ENCODE measurements around the gene RNF126.
"Not testable (repeated sequence)": the region's sequence is repeated elsewhere in the genome, so short reads cannot be mapped to it uniquely, and the experiment has no call there.

Gene RNF126

DNA sequence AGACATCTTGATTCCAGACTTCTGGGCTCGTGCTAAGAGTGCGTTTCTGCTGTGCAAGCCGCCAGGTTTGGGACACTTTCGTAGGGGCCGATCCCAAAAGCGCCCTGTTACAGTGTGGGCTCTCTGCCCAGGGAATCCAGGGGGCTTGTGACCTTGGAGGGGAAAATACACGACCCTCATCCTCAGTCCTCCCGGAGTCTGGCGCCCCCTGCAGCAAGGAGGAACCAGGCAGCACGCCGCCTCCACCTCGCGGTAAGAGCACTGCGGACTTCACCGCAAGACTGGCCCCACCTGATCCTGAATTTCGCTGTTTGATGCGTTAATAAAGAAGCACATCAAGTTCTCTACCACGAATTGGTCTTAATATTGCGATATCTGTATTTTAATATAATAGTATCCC is 34.8 kb downstream of the RNF126 start:
- DNase-seq (ENCODE audit: low read depth in 3 of 3), result no peak

DNA sequence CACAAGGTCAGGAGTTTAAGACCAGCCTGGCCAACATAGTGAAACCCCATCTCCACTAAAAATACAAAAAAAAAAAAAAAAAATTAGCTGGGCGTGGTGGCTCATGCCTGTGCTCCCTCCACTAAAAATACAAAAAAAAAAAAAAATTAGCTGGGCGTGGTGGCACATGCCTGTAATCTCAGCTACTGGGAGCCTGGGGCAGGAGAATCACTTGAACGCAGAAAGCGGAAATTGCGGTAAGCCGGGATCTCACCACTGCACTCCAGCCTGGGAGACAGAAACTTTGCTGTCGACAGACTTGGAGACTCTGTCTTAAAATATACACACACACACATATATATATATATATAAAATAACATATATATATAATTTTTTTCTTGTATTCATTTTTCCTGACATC is 36.4 kb downstream of the RNF126 start:
- not testable (repeated sequence) for DNase-seq (ENCODE audit: low read depth in 3 of 3)

DNA sequence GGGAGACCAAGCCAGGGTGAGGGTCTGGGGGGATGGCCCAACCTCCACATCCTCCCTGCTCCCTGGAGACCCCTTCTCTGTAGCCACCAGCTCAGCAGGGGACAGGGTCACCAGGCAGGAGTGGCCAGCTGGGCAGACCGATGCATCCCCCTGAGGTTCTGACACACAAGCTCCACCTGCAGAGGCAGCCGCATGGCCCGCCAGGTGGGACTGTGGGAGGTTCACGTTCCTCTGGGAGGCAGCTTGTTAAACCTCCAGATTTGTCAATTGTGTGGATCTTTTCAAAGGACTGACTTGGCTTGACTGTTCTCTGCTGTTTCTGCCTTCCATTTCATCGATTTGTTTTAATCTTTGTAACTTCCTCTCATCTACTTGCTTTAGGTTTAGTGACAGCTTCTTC is 37.8 kb downstream of the RNF126 start:
- DNase-seq (ENCODE audit: low read depth in 3 of 3), result no peak

DNA sequence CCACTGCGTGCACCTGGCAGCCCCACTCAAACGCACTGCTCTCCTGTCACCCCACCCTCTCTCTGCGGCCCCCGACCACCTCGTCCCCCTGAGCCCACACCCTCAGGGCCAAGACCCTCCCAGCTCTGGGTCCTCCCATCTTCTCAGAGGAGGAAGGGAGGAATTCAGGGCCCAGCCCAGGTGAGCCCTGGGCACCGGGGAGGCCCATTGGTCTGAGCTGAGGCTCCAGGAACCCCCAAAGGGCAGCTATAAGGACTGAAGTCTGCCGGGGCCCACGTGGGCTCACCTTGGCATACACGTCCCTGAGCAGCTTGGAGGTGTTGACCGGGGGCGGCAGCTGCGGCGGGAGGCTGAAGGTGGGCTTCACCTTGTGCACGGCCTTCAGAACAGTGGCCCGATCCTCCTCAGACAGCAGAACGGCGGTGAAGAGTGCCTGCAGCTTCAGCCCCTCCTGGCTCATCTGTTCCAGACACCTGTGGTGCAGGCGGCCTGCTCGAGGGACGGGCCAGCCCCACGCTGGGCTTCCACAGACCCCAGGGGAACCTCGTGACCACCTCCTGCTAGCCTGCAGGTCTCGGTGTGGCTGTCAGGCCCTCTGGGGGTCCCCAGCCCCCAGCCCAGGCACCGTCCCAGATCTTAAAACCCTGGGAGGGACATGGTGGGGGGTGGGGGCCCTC is 38.4 kb downstream of the RNF126 start:
- no peak for DNase-seq (ENCODE audit: low read depth in 3 of 3)

DNA sequence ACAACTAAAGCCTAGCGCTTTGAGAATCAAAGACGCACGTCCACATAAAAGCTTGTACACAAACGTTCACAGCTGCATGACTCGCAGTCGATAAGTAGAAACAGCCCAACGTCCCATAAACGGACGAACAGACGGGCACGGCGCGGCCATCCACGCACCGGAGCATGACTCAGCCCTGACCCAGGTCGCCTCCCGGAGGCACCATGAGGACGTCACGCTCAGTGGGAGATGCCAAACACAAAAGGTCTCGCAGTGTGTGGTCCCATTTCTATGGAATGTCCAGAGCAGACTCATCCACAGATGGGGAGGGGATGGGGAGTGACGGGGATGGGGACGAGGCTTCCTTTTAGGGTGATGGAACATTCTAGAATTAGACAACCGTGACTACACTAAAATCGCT is 39.0 kb downstream of the RNF126 start:
- no peak for DNase-seq (ENCODE audit: low read depth in 3 of 3)

DNA sequence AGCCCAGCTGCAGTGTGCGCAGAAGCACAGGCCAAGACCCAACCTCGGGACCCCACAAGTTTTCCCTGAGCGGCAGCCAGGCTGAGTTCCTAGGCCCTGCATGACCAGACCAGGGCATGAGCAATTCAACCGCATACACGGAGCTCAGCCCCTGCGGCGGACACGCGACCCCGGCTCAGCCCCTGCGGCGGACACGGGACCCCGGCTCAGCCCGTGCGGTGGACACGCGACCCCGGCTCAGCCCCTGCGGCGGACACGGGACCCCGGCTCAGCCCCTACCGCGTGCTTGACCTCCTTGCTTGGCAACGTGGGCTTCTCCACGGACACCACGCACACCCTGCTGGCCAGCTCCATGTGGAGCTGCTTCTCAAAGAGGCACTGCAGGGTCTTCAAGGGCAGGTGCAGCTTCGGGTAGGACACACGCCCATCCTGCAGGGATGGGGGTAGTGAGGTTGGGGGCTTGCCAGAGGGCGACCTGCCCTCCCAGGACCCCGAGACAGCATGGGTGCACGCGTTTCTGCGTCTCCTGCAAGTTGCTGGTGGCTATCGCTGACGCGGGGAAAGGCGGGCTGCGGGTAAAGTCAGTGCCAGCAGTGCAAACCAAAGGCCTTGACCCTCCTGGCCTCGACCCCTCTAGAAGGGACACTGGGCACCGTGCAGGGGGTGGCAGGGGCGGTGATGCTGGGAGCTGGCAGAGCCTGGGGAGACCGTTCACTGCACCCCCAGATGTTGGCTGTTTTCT is 39.7 kb downstream of the RNF126 start:
- DNase-seq (ENCODE audit: low read depth in 3 of 3), result no peak

DNA sequence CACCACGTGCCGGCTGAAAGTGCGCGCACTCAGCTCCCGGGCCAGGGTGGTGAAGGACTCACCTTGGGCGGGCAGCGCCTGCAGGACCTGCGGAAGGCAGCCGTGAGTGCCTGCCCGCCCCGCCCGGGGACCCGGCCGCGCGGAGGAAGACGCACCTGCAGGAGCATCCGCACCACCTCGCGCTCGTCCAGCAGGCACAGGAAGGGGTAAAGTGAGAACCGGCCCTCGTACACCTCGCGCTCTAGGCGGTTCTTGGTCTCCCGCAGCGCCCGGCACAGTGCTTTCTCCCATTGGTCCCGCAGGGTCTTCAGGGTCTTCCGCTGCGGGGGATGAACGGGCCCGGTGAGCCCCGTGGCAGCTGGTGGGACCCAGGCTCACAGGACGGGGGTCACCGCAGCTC is 40.3 kb downstream of the RNF126 start:
- DNase-seq (ENCODE audit: low read depth in 3 of 3), result no peak

DNA sequence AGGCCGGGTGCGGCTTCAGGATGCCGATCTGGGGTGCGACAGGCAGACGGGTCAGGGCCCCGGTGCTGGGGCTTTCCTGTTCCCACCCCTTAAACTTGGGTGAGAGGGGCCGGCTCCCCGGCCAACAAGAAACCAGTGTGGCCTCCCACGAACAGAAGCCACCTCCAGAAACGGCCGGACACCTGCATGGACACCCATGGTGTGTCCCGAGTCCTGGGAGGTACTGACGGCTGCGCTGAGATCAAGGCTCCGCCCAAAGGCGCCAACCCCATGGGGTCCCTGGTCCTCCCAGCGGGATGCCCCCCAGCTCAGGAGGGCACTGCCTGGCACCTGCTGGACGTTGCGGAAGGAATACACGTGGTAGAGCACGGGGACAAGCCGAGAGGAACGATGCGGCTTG is 41.2 kb downstream of the RNF126 start:
- no peak for DNase-seq (ENCODE audit: low read depth in 3 of 3)

DNA sequence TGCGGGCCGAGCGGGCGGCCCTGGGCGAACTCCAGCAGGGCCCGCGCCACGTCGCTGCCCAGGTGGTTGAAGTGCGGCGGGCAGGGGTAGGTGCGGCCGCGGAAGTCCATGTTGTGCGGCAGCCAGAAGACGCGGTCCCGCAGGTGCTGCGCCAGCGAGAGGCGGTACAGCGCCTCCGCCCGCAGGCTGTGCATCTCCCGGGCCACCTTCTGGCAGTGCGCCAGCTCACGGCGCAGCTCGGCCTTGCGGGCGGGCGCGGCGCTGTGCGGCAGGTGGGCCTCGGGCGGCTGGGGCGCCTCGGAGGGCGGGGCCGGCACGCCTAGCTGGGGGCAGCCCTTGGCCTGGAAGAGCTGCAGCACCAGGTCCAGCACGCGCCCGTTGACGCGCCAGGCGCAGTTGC is 41.8 kb downstream of the RNF126 start:
- DNase-seq (ENCODE audit: low read depth in 3 of 3), result not testable (repeated sequence)

DNA sequence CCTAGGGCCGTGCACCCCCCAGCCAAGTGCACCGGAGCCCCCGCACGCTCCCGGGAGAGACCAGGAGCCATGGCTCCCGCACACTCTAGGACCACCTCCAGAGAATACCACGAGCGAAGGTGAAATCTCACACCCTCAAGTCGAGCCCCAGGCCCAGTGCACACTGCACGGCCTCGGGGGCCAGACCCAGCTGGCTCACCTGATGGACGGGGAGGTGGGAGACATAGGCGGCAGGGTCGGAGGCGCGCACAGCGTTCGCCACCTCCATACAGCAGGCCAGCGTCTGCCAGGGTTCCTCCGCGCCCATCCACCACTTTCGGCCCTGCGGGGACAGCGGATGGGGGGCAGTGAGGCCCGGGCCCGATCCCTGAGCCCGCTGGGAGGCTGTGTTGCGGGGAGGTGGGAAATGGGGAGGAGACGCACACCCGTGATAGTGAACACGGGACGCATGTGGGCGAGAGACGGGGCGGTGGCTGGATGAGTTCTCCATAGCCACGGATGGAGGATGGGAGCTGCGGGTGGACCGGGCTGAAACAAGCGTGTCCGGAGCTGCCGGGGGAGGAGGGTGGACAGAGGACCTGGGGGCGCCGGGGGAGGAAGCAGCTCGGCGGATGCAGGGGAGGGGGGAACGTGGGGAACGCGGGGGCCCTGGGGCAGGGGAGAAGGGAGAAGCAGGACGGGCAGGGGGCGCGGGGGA is 42.7 kb downstream of the RNF126 start:
- no peak for DNase-seq (ENCODE audit: low read depth in 3 of 3)

DNA sequence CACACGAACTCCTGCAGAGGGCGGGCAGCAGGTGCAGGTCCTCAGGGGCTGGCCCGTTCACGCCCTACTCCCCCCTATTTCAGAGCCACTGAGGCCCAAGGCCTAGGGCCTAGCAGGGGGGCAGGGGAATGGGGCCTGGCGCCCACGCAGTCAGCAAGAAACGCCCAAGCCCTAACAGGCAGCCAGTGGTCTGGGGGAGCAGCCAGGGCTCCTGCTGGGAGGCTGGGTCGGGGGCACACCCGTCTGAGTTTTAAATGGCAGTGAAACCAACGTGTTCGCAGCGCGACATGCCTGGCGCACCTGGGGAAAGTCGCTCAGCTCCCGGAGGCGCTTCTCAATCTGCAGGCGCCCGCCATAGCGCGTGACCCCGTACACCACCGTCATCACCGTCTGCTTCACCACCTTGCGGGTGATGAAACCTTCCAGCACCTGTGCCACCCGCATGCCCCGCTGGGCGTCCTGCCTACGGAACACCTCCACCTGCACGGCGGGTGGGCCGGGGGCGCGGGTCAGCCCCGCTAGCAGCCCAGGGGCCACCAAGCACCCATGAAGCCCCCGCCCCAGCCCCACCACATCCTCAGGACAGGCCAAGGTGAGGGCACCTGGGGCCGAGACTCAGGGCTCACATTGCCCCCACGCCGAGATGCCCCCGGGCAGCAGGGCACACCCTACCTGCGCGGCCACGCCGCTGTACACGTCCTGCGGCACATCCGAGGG is 43.6 kb downstream of the RNF126 start:
- DNase-seq (ENCODE audit: low read depth in 3 of 3), result no peak

DNA sequence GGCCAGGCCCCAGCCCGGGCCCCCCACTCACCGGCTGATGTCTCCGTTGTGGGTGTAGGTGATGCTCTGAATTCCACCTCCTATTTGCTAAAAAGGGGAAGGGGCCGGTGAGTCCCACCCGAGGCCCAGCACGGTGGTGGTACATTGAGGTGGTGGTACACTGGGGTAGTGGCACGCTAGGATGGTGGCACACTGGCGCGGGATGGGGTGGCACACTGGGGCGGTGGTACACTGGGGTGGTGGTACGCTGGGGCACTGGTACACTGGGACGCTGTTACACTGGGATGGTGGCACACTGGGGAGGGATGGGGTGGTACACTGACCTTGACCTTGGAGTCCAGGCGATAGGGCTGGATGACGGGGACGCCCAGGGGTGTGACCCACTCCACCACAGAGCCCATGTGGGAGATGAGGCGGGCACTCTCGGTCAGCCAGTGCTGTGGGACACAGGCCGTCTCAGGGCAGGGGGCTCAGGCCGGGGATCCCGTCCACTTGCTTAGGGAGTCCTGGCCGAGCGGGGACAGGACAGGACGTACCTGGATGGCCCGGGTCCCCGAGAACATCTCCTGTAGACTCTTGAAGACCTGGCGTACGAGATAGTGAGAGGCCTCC is 44.2 kb downstream of the RNF126 start:
- DNase-seq (ENCODE audit: low read depth in 3 of 3), result no peak

DNA sequence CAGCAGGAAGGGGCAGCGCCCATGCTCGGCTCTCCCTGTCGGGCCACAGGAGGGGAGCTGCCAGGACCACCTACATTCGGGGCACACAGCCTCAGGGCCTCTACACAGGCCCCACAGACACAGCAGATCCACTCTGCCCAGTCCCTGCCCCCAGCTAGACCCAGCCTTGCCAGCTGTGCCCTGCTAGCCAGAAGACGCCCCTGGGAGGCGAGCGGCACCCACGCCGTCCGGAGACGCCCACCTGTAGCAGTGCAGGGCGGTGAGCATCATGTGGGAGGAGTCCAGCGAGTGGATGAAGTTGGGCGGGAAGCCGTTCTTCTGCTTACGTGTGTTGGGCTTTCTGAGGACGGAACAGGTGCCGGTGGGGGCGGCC is 44.8 kb downstream of the RNF126 start:
- no peak for DNase-seq (ENCODE audit: low read depth in 3 of 3)

DNA sequence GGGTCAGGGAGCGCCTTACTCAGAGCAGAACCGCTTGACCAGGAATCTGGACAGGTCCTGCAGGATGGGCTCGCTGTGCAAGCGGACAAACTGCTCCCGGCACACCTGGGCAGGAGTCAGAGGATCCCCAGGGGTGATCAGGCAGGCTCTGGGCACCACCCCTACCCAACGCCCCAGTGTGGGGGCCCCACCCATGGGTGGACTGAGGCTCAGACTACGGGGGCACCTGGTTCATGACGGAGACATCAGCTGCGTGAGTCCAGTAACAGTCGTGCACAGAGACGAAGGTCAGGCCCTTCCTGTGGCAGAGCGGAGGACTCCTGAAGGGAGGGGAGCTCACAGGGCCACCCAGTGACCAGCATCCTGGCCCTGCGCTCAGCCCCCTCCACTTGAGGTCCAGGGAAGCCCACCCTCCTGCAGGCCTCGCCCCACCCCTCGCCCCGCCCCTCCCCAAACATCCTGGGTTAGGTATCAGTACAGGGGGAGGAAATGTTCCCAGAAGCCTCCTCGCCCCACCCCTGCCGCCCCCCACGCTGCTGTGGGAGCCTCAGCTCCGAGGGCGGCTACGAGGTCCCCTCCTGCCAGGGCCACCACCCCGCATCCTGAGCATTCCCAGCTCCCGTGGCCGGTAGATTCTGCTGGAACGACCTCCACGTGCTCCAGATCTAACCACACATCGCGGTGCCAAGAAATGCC is 45.3 kb downstream of the RNF126 start:
- DNase-seq (ENCODE audit: low read depth in 3 of 3), result no peak

DNA sequence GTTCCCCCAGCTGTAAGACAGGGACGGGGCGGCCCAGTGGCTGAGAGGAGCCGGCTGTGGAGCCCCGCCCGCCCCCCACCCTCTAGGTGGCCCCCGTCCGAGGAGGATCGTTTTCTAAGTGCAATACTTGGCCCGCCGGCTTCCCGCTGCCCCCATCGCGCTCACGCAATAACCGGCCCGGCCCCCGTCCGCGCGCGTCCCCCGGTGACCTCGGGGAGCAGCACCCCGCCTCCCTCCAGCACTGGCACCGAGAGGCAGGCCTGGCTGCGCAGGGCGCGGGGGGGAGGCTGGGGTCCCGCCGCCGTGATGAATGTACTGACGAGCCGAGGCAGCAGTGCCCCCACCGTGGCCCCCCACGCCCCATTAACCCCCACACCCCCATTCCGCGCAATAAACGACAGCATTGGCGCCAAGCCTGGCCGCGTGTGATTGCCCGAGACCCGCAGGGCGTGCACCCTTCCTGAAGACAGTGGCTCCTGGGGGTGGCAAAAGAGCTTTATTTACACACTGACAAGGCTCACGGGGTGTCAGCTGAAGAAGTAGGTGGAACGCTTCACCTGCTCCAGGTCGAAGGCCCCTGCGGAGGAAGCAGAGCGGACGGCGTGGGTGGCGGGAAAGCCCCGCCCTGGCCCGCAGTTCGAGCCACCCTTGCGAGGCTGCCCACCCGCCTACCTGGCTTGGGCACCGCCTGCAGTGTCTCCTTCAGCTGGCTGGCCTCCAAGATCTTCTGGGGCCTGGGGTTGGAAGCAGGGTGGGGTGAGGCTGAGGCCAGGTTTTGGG is 46.1 kb downstream of the RNF126 start:
- DNase-seq (ENCODE audit: low read depth in 3 of 3), result no peak

DNA sequence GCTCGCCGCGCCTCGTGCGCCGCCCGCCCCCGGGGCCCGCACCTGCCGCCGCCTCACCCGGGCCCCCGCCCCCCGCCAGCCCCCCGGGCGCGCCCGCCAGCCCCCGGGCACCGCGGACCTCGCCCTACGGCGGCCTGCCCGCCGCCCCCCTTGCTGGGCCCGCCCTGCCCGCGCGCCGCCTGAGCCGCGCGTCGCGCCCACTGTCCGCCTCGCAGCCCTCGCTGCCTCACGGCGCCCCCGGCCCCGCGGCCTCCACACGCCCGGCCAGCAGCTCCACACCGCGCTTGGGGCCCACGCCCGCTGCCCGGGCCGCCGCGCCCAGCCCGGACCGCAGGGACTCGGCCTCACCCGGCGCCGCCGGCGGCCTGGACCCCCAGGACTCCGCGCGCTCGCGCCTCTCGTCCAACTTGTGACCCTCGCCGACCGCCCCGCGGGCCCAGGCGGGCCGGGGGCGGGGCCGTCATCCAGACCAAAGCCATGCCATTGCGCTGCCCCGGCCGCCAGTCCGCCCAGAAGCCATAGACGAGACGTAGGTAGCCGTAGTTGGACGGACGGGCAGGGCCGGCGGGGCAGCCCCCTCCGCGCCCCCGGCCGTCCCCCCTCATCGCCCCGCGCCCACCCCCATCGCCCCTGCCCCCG is 46.8 kb downstream of the RNF126 start:
- DNase-seq (ENCODE audit: low read depth in 3 of 3), result no peak

DNA sequence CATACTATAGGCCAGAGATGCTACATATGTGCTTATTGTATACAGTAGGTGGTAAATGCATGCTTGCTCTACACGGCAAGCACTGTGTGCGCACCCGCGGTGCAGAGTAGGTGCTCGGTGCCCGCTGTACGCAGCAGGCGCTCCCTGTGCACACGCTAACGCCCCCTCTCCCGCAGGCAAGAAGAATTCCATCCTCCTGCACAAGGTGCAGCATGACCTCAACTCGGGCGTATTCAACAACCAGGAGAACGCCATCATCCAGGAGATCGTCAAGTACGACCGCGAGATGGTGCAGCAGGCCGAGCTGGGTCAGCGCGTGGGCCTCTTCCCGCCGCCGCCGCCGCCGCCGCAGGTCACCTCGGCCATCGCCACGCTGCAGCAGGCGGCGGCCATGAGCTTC is 47.4 kb downstream of the RNF126 start:
- no peak for DNase-seq (ENCODE audit: low read depth in 3 of 3)

DNA sequence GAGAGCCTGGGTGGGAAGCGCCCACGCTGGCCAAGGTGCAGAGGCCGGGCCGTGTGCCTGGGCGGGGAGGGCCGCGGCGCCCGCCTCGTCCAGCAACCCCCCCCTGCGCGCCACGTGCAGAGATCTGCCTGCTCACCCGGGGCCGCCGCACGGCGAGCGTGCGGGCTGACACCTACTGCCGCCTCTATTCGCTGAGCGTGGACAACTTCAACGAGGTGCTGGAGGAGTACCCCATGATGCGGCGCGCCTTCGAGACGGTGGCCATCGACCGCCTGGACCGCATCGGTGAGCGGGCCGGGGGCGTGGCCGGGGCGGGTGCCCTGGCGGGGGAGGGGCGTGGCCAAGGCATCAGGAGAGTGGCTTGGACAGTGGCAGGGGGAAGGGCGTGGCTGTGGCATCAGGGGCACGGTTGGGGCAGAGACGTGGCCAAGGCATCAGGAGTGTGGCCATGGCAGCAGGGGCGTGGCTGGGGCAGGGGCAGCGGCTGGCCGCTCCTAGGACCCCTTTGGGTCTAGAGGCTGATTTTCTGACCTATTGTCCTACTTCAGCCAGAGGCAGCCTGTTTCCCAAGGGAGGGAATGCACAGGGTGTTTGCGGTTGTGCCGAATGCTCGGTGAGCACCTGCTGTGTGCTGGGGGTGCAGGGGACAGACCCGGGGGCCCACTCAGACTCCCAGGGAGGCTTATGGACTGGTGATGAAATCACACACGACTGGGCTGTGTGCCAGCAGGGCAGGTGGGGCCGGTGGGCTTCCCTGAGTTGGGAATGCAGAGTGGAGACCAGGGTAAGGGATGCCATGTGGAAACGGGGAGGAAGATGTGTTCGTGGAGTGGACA is 49.1 kb downstream of the RNF126 start:
- DNase-seq (ENCODE audit: low read depth in 3 of 3), result no peak

DNA sequence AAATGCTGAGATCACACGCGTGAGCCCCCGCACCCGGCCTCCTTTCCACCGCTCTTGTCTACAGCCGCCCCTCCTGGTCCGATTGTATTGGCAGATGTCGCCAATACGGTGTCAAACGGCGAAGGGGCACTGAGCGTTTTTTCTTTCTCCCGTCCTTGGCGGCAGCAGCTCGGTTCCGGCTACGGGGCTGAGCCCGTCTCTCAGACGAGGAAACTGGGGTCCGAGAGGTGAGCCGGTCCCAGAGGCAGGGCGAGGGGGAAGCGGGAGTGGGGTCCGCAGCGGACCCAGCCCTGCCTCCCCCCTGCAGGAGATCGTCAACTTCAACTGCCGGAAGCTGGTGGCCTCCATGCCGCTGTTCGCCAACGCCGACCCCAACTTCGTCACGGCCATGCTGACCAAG is 50.1 kb downstream of the RNF126 start:
- no peak for DNase-seq (ENCODE audit: low read depth in 3 of 3)

All from stimulated activated CD4-positive, alpha-beta T cell treated with anti-CD3 and anti-CD28 coated beads, TNF-alpha, amount 100 ng/mL, for 4 hours (primary cell).